WTC11 (cell line): Measurements from ENCODE around the gene STRA8. TPM values are rescaled to one million over a fixed set of nuclear protein-coding genes. Genes with fewer than 3 reads are reported as not detected.

ENCODE experiments used
- ATAC-seq: fragments of 200-7000 bp; cut with Tn5 transposase; 2 replicates; pipeline ENCODE4 v1.10.0; 2021; ENCODE audit warnings: mild to moderate bottlenecking, moderate library complexity
- CTCF ChIA-PET: fragments of 300-600 bp; sonication (Branson Sonifier 250); formaldehyde crosslinking; loops from one replicate; lab custom pipeline; 2021; ENCODE audit warnings: antibody characterized with exemption; lab: Charles Lee
- POLR2A ChIA-PET: fragments of 350-600 bp; sonication (Branson Sonifier 250); formaldehyde crosslinking; loops from one replicate; lab custom pipeline; 2021; ENCODE audit warnings: antibody characterized with exemption; lab: Charles Lee
- DNase-seq: peaks from one replicate; pipeline ENCODE4 v3.0.0; 2021; ENCODE audit warnings: low spot score
- H3K27ac Mint-ChIP-seq: 2 replicates; pipeline ENCODE4 v1.8.0; 2021; ENCODE audit warnings: mixed read lengths
- H3K27me3 Mint-ChIP-seq: 2 replicates; pipeline ENCODE4 v1.8.0; 2021; ENCODE audit warnings: low read depth, mild to moderate bottlenecking, moderate library complexity, mixed read lengths
- H3K36me3 Mint-ChIP-seq: 2 replicates; pipeline ENCODE4 v1.8.0; 2021; ENCODE audit warnings: mixed read lengths
- H3K4me1 Mint-ChIP-seq: 2 replicates; pipeline ENCODE4 v1.8.0; 2022; ENCODE audit warnings: mixed read lengths
- H3K4me3 Mint-ChIP-seq: 2 replicates; pipeline ENCODE4 v1.8.0; 2021; ENCODE audit warnings: mild to moderate bottlenecking, moderate library complexity, mixed read lengths
- H3K9me3 Mint-ChIP-seq: 2 replicates; pipeline ENCODE4 v1.8.0; 2021; ENCODE audit warnings: mixed read lengths
- CREM ChIP-seq: sonication (generic); formaldehyde crosslinking; IDR thresholded peaks from 2 replicates; pipeline ENCODE4 v1.8.1; 2022; ENCODE audit warnings: mild to moderate bottlenecking, missing genetic modification reagents, moderate library complexity
- E2F4 ChIP-seq: sonication (generic); formaldehyde crosslinking; IDR thresholded peaks from 2 replicates; pipeline ENCODE4 v1.8.1; 2022; ENCODE audit warnings: low read depth, mild to moderate bottlenecking, moderate library complexity, missing genetic modification reagents, borderline replicate concordance
- ESRRA ChIP-seq: sonication (generic); formaldehyde crosslinking; IDR thresholded peaks from 2 replicates; pipeline ENCODE4 v1.8.1; 2022; ENCODE audit warnings: mild to moderate bottlenecking, missing genetic modification reagents, borderline replicate concordance
- ETV6 ChIP-seq: sonication (generic); formaldehyde crosslinking; IDR thresholded peaks from 2 replicates; pipeline ENCODE4 v1.8.1; 2022; ENCODE audit warnings: mild to moderate bottlenecking, missing genetic modification reagents
- FOXK1 ChIP-seq: sonication (generic); formaldehyde crosslinking; IDR thresholded peaks from 2 replicates; pipeline ENCODE4 v1.8.0; 2022; ENCODE audit warnings: mild to moderate bottlenecking, moderate library complexity, missing genetic modification reagents
- IRF2 ChIP-seq: sonication (generic); formaldehyde crosslinking; IDR thresholded peaks from 2 replicates; pipeline ENCODE4 v1.8.0; 2022; ENCODE audit warnings: low read depth, missing genetic modification reagents, borderline replicate concordance
- NFATC4 ChIP-seq: fragments of 250-450 bp; sonication (Bioruptor Pico); IDR thresholded peaks from 2 replicates; pipeline ENCODE4 v1.9.0; 2021; ENCODE audit warnings: mild to moderate bottlenecking
- NR2C2 ChIP-seq: sonication (generic); formaldehyde crosslinking; IDR thresholded peaks from 2 replicates; pipeline ENCODE4 v1.8.0; 2022; ENCODE audit warnings: mild to moderate bottlenecking, missing genetic modification reagents
- NR3C1 ChIP-seq: sonication (generic); formaldehyde crosslinking; conservative IDR thresholded peaks from 2 replicates; pipeline ENCODE4 v1.8.1; 2023; ENCODE audit warnings: low read depth, mild to moderate bottlenecking, missing genetic modification reagents
- PRDM15 ChIP-seq: sonication (generic); formaldehyde crosslinking; IDR thresholded peaks from 2 replicates; pipeline ENCODE4 v1.8.0; 2022; ENCODE audit warnings: missing genetic modification reagents
- TCF7 ChIP-seq: sonication (generic); formaldehyde crosslinking; IDR thresholded peaks from 2 replicates; pipeline ENCODE4 v1.8.0; 2022; ENCODE audit warnings: mild to moderate bottlenecking, low read depth, missing genetic modification reagents, moderate library complexity
- TEAD1 ChIP-seq: sonication (generic); formaldehyde crosslinking; IDR thresholded peaks from 2 replicates; pipeline ENCODE4 v1.8.0; 2022; ENCODE audit warnings: mild to moderate bottlenecking, missing genetic modification reagents
- ZNF232 ChIP-seq: sonication (generic); formaldehyde crosslinking; IDR thresholded peaks from 2 replicates; pipeline ENCODE4 v1.8.0; 2022; ENCODE audit warnings: mild to moderate bottlenecking, missing genetic modification reagents
- ZNF512 ChIP-seq: sonication (generic); formaldehyde crosslinking; IDR thresholded peaks from 2 replicates; pipeline ENCODE4 v1.8.1; 2022; ENCODE audit warnings: missing genetic modification reagents, borderline replicate concordance
- total RNA-seq: library from RNA; stranded (reverse); gene quantifications from 3 replicates; pipeline ENCODE4 v1.2.3, GENCODE V29; 2021
- TF ChIP-seq, protein P1 (sequence below): sonication (generic); formaldehyde crosslinking; IDR thresholded peaks from 2 replicates; pipeline ENCODE4 v1.8.0; 2022; ENCODE audit warnings: mild to moderate bottlenecking, missing genetic modification reagents
- TF ChIP-seq, protein P2 (sequence below): sonication (generic); formaldehyde crosslinking; IDR thresholded peaks from 2 replicates; pipeline ENCODE4 v1.8.0; 2023; ENCODE audit warnings: missing genetic modification reagents
- TF ChIP-seq, protein P3 (sequence below): sonication (generic); formaldehyde crosslinking; IDR thresholded peaks from 2 replicates; pipeline ENCODE4 v1.8.0; 2022; ENCODE audit warnings: mild to moderate bottlenecking, missing genetic modification reagents
- TF ChIP-seq, protein P4 (sequence below): fragments of 250-450 bp; sonication (Bioruptor Pico); IDR thresholded peaks from 2 replicates; pipeline ENCODE4 v1.8.0; 2021; ENCODE audit warnings: mild to moderate bottlenecking

The STRA8 gene
- total RNA-seq, 1 experiment from 2014 or later: not detected

DNA sequence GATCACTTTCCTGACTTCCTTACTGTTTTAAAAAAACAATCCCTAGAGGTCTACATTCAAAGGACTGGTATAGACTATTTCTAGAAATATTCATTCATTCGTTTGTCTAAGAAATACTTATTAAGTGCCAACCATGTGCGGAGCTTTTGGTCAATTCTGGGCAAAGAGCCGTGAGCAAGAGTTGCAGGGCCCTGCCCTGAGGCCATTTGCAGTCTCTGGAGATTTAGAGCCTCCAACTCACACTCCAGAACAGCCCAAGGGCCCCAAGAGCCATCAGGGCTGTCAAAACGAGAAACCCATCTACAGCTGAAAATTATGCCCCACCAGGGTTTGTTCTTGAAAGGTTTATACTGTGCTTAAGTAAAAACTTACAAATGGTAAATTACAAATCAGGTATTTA lies 38.5 kb upstream of the STRA8 start (continued):
- TF ChIP-seq, protein P1, sequence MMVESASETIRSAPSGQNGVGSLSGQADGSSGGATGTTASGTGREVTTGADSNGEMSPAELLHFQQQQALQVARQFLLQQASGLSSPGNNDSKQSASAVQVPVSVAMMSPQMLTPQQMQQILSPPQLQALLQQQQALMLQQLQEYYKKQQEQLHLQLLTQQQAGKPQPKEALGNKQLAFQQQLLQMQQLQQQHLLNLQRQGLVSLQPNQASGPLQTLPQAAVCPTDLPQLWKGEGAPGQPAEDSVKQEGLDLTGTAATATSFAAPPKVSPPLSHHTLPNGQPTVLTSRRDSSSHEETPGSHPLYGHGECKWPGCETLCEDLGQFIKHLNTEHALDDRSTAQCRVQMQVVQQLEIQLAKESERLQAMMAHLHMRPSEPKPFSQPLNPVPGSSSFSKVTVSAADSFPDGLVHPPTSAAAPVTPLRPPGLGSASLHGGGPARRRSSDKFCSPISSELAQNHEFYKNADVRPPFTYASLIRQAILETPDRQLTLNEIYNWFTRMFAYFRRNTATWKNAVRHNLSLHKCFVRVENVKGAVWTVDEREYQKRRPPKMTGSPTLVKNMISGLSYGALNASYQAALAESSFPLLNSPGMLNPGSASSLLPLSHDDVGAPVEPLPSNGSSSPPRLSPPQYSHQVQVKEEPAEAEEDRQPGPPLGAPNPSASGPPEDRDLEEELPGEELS (CRISPR knock-in tag): no peak
- no peak for TF ChIP-seq CREM (CRISPR knock-in tag)
- TF ChIP-seq ZNF232 (CRISPR knock-in tag): no peak
- TF ChIP-seq, protein P2, sequence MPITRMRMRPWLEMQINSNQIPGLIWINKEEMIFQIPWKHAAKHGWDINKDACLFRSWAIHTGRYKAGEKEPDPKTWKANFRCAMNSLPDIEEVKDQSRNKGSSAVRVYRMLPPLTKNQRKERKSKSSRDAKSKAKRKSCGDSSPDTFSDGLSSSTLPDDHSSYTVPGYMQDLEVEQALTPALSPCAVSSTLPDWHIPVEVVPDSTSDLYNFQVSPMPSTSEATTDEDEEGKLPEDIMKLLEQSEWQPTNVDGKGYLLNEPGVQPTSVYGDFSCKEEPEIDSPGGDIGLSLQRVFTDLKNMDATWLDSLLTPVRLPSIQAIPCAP (CRISPR knock-in tag): no peak
- TF ChIP-seq, protein P3, sequence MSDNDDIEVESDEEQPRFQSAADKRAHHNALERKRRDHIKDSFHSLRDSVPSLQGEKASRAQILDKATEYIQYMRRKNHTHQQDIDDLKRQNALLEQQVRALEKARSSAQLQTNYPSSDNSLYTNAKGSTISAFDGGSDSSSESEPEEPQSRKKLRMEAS: no peak
- no peak for TF ChIP-seq ZNF512 (CRISPR knock-in tag)
- no peak for TF ChIP-seq NFATC4
- no peak for TF ChIP-seq TEAD1 (CRISPR knock-in tag)
- TF ChIP-seq ETV6: no peak
- TF ChIP-seq NR3C1 (CRISPR knock-in tag): no peak
- TF ChIP-seq TCF7 (CRISPR knock-in tag): no peak

DNA sequence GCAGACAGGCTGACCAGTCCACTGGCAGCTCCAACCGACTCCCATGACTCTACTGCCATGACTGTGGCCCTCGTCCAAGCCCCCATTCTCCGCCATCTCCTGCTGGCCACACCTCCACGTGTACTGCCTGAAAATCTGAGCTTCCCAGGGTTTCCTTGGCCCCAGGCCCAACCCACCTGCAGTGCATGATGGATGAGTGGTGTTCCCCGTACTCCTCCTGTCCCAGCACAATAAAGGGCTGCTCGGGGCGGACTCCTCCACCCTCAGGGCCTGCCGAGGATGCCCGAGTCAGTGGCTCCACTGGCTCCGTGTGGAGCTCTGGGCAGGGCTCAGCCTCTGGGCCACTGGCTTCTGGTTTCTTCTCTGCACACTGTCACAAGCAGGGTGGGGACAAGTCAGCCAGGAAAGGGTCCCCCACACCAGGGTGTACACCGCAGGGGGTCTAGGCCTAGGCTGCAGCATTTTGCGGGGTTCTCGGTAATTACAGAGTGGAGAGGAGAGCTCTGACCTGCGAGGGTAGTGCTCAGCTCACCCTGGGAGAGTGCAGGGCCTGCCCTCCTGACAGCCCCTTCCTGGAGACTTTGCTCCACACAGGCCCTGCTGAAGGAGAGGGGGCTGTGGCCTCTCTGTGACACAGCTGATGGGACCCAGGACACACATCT lies 37.5 kb upstream of the STRA8 start:
- no peak overlapping the region for H3K27ac Mint-ChIP-seq
- no peak overlapping the region for H3K4me3 Mint-ChIP-seq
- TF ChIP-seq NR2C2 (CRISPR knock-in tag) (no peak), PRDM15 (CRISPR knock-in tag) (no peak), IRF2 (CRISPR knock-in tag) (no peak), FOXK1 (CRISPR knock-in tag) (no peak), CREM (CRISPR knock-in tag) (no peak), E2F4 (no peak), TEAD1 (CRISPR knock-in tag) (no peak), ESRRA (CRISPR knock-in tag) (no peak)
- TF ChIP-seq, protein P4, sequence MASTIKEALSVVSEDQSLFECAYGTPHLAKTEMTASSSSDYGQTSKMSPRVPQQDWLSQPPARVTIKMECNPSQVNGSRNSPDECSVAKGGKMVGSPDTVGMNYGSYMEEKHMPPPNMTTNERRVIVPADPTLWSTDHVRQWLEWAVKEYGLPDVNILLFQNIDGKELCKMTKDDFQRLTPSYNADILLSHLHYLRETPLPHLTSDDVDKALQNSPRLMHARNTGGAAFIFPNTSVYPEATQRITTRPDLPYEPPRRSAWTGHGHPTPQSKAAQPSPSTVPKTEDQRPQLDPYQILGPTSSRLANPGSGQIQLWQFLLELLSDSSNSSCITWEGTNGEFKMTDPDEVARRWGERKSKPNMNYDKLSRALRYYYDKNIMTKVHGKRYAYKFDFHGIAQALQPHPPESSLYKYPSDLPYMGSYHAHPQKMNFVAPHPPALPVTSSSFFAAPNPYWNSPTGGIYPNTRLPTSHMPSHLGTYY: no peak
- no peak for DNase-seq
- H3K36me3 Mint-ChIP-seq: peaks cover 28% of the 10 kb centered on the region
- POLR2A ChIA-PET: no interaction called here
- ATAC-seq: no peak
- H3K4me1 Mint-ChIP-seq: peaks cover 16% of the 10 kb centered on the region
- CTCF ChIA-PET: no interaction called here
- H3K9me3 Mint-ChIP-seq: no peaks in the 10 kb centered on the region
- H3K27me3 Mint-ChIP-seq: no peaks in the 10 kb centered on the region
